PC-9 (cell line): ENCODE results near the gene DDI2. TPM values are rescaled to one million over a fixed set of nuclear protein-coding genes. Genes with fewer than 3 reads are reported as not detected.
A peak's percentile ranks its signal among the peaks of the same experiment; 100 is the strongest.
"Not testable (repeated sequence)": the region's sequence is repeated elsewhere in the genome, so short reads cannot be mapped to it uniquely, and the experiment has no call there.

Experiments used
- BruUV-seq: library from RNA; stranded (reverse); fragments of 400-500 nt; replicated peaks from 2 replicates; lab custom pipeline; 2021; lab: Mats Ljungman, UMichigan
- CTCF ChIA-PET: fragments of 300-600 bp; sonication (Branson Sonifier 250); formaldehyde crosslinking; loops from one replicate; lab custom pipeline; 2022; ENCODE audit warnings: antibody characterized with exemption; lab: Charles Lee
- POLR2A ChIA-PET: fragments of 300-600 bp; sonication (Branson Sonifier 250); formaldehyde crosslinking; loops from one replicate; lab custom pipeline; 2022; ENCODE audit warnings: antibody characterized with exemption; ENCODE audit not compliant: unreplicated experiment; lab: Charles Lee
- DNase-seq, 2 experiments: peaks; one replicate each; pipeline versions ENCODE4 v3.0.0 to v3.0.0-alpha.2; 2015 to 2022; ENCODE audit warnings: mixed read lengths in 1 of 2
- H2AFZ ChIP-seq: fragments of 200-600 bp; sonication (generic); 2 replicates; pipeline ENCODE4 v1.8.1; 2017; ENCODE audit warnings: antibody characterized with exemption
- H3F3A ChIP-seq: fragments of 200-600 bp; sonication (generic); 2 replicates; pipeline ENCODE4 v1.8.1; 2017; ENCODE audit warnings: antibody characterized with exemption, mild to moderate bottlenecking, low read depth; ENCODE audit not compliant: insufficient read depth
- H3K27ac ChIP-seq: fragments of 200-600 bp; sonication (generic); 2 replicates; pipeline ENCODE4 v1.6.1; 2016; ENCODE audit warnings: mixed run types
- H3K27me3 ChIP-seq: fragments of 200-600 bp; sonication (generic); 2 replicates; pipeline ENCODE4 v1.6.1; 2016; ENCODE audit warnings: low read depth, mixed run types; ENCODE audit not compliant: insufficient read depth
- H3K36me3 ChIP-seq: fragments of 200-600 bp; sonication (generic); 2 replicates; pipeline ENCODE4 v1.6.1; 2016; ENCODE audit warnings: low read depth, mixed run types
- H3K4me1 ChIP-seq: fragments of 200-600 bp; sonication (generic); replicated peaks from 2 replicates; pipeline ENCODE4 v1.6.1; 2016; ENCODE audit warnings: mixed run types; ENCODE audit not compliant: insufficient read depth
- H3K4me2 ChIP-seq: fragments of 200-600 bp; sonication (generic); 2 replicates; pipeline ENCODE4 v1.6.1; 2017; ENCODE audit warnings: mixed run types
- H3K4me3 ChIP-seq: fragments of 200-600 bp; sonication (generic); 2 replicates; pipeline ENCODE4 v1.6.1; 2016; ENCODE audit warnings: mixed run types
- H3K79me2 ChIP-seq: fragments of 200-600 bp; sonication (generic); 2 replicates; pipeline ENCODE4 v1.6.1; 2017; ENCODE audit warnings: low read depth, mixed run types
- H3K9me2 ChIP-seq: fragments of 200-600 bp; sonication (generic); 2 replicates; pipeline ENCODE4 v1.8.1; 2017; ENCODE audit warnings: mild to moderate bottlenecking; ENCODE audit not compliant: insufficient read depth
- H3K9me3 ChIP-seq: fragments of 200-600 bp; sonication (generic); 2 replicates; pipeline ENCODE4 v1.8.1; 2016; ENCODE audit warnings: low read depth; ENCODE audit not compliant: insufficient read depth
- H4K20me1 ChIP-seq: fragments of 200-600 bp; sonication (generic); 2 replicates; pipeline ENCODE4 v1.8.1; 2017; ENCODE audit not compliant: insufficient read depth
- CTCF ChIP-seq: fragments of 200-600 bp; sonication (generic); conservative IDR thresholded peaks from 2 replicates; pipeline ENCODE4 v1.6.1; 2017; ENCODE audit warnings: mixed run types, antibody characterized with exemption, mild to moderate bottlenecking, moderate library complexity
- EZH2 ChIP-seq: fragments of 200-600 bp; sonication (generic); IDR thresholded peaks from 2 replicates; pipeline ENCODE4 v1.8.0; 2017; ENCODE audit warnings: antibody characterized with exemption, low read depth
- intact Hi-C: fragments of 100-400 bp; cut with micrococcal nuclease; formaldehyde crosslinking; loops from one replicate; pipeline ENCODE4 v1.10.0; 2022; ENCODE audit not compliant: unreplicated experiment
- total RNA-seq: library from RNA; stranded (reverse); gene quantifications from 2 replicates; pipeline ENCODE4 v1.2.3, GENCODE V29; 2021

Gene DDI2
- total RNA-seq, 1 experiment from 2014 or later, result 38.0 TPM

GRCh38 chr1:15603050-15603965, 13.9 kb upstream of the DDI2 start:
- Histone ChIP-seq H3K36me3 (no peaks in the 10 kb centered on the region), H3K27me3 (no peaks in the 10 kb centered on the region), H3F3A (0 out of 2 replicates have a peak, but pooled peaks cover 5% of the 10 kb centered on the region), H3K79me2 (peaks cover 4% of the 10 kb centered on the region; the same call in 1 of the 2 replicates), H3K27ac (peak overlapping the region; percentile 63), H3K4me3 (peak overlapping the region; percentile 98), H4K20me1 (no peaks in the 10 kb centered on the region), H3K9me3 (no peaks in the 10 kb centered on the region), H3K9me2 (no peaks in the 10 kb centered on the region), H3K4me1 (0 out of 2 replicates have a peak, but pooled peaks cover 10% of the 10 kb centered on the region), H2AFZ (peak overlapping the region; percentile 94), H3K4me2 (peak overlapping the region; percentile 93)
- TSS peak; percentile 73 for BruUV-seq
- ChIA-PET CTCF (interaction anchor here (0.6 to 0.7 kb wide), 2 partner anchors 10 to 138 kb away, joined by 10 to 11 read pairs; no protein-coding TSS in a partner anchor), POLR2A (interaction anchor here (0.6 to 0.8 kb wide), 3 partner anchors 15 to 322 kb away, joined by 3 to 9 read pairs (median 4); no protein-coding TSS in a partner anchor)
- TF ChIP-seq EZH2, result no peak
- no peak for TF ChIP-seq CTCF
- intact Hi-C loops, result no loop called here
- peak; percentile 87 to 94 for DNase-seq

DNA sequence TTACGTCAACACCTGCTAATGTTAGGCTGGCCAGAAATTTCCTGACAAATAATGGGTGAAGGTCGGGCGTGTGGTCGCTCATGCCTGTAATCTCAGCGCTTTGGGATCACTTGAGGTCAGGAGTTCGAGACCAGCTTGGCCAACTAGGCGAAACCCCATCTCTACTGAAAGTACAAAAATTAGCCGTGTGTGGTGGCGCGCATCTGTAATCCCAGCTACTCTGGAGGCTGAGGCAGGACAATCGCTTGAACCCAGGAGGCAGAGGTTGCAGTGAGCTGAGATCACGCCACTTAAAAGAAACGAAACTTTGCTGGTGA, 13.3 kb upstream of the DDI2 start:
- DNase-seq, H3K79me2 ChIP-seq, intact Hi-C loops, H3K9me2 ChIP-seq, H4K20me1 ChIP-seq, H3K9me3 ChIP-seq, CTCF ChIA-PET, H3K27me3 ChIP-seq, H3K4me1 ChIP-seq, H3K36me3 ChIP-seq, H3F3A ChIP-seq: not testable (repeated sequence)
- H2AFZ ChIP-seq, result peak overlapping the region; percentile 94
- TSS peak; percentile 95 for BruUV-seq
- peak overlapping the region; percentile 93 for H3K4me2 ChIP-seq
- H3K27ac ChIP-seq, result peak overlapping the region; percentile 63
- H3K4me3 ChIP-seq, result peak overlapping the region; percentile 98; the same call in 1 of the 2 replicates
- POLR2A ChIA-PET, result interaction anchor here (0.8 kb wide), 1 partner anchor 14 kb away, joined by 9 read pairs; no protein-coding TSS in a partner anchor

DNA sequence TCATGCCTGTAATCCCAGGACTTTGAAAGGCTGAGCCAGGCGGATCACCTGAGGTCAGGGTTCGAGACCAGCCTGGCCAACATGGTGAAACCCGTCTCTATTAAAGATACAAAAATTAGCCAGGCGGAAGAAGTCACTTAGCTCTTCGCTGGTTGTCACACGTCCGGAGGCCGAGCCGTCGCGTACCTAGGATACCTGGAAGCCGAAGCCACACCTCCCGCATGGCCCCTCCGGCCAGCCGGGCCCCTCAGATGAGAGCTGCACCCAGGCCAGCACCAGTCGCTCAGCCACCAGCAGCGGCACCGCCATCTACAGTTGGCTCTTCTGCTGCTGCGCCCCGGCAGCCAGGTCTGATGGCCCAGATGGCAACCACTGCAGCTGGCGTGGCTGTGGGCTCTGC, 12.9 kb upstream of the DDI2 start:
- H3K9me2 ChIP-seq, H3K27me3 ChIP-seq, BruUV-seq, H3K4me3 ChIP-seq, H3K79me2 ChIP-seq, H3K27ac ChIP-seq, H3K9me3 ChIP-seq, H3F3A ChIP-seq, CTCF ChIA-PET, H2AFZ ChIP-seq, POLR2A ChIA-PET, H3K36me3 ChIP-seq, H4K20me1 ChIP-seq, H3K4me1 ChIP-seq, intact Hi-C loops, DNase-seq: not testable (repeated sequence)
- peak overlapping the region; percentile 93; the same call in 1 of the 2 replicates for H3K4me2 ChIP-seq
